Measurements from ENCODE around the gene ATAD3B. TPM values are rescaled to one million over a fixed set of nuclear protein-coding genes. Genes with fewer than 3 reads are reported as not detected.
"Not testable (repeated sequence)": the region's sequence is repeated elsewhere in the genome, so short reads cannot be mapped to it uniquely, and the experiment has no call there.

ATAD3B gene
- total RNA-seq, 1 experiment from 2014 or later, result 33.8 TPM

- Histone ChIP-seq H3K4me3 (no peak overlapping the region), H3K36me3 (peaks cover 71% of the 10 kb centered on the region), H3K4me1 (replicated peaks) (no peaks in the 10 kb centered on the region), H3K9me3 (replicated peaks) (peaks cover 11% of the 10 kb centered on the region; the same call in 1 of the 2 replicates), H3K27me3 (replicated peaks) (no peaks in the 10 kb centered on the region), H3K27ac (no peak overlapping the region)
- DNase-seq (ENCODE audit: low read depth in 1 of 2, low spot score in 2 of 2), result no peak
Observed at GRCh38 chr1:1487701-1488100, 16.1 kb downstream of the ATAD3B start.

GRCh38 chr1:1489231-1489630 is 17.7 kb downstream of the ATAD3B start:
- peaks cover 70% of the 10 kb centered on the region for H3K36me3 ChIP-seq

DNA sequence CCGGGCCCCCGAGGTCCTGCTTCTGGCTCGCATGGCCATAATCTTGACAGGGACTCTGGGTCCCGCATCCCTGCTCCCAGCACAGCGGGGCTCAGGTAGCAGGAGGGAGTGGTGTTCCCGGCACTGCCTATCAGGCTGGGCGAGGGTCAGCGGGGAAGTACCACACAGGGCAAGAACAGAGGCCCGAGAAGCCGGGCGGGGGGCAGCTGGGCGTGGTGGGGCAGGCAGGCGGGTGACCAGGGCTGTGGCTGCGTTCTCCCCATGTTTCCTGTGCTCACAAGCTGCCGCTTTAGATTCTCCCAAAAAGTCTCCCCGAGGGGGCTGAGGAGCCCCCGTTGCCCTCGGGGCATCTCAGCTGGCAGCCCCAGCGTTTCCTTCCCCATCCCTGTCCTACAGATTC is 18.3 kb downstream of the ATAD3B start:
- Histone ChIP-seq H3K27me3 (replicated peaks) (no peaks in the 10 kb centered on the region), H3K4me1 (replicated peaks) (no peaks in the 10 kb centered on the region), H3K36me3 (peaks cover 68% of the 10 kb centered on the region)

More at GRCh38 chr1:1489231-1489630, 17.7 kb downstream of the ATAD3B start:
- no peak for DNase-seq (ENCODE audit: low read depth in 1 of 2, low spot score in 2 of 2)
- Histone ChIP-seq H3K4me1 (replicated peaks) (no peaks in the 10 kb centered on the region), H3K9me3 (replicated peaks) (peaks cover 17% of the 10 kb centered on the region; the same call in 1 of the 2 replicates), H3K27me3 (replicated peaks) (no peaks in the 10 kb centered on the region), H3K4me3 (no peak overlapping the region), H3K27ac (no peak overlapping the region)

DNA sequence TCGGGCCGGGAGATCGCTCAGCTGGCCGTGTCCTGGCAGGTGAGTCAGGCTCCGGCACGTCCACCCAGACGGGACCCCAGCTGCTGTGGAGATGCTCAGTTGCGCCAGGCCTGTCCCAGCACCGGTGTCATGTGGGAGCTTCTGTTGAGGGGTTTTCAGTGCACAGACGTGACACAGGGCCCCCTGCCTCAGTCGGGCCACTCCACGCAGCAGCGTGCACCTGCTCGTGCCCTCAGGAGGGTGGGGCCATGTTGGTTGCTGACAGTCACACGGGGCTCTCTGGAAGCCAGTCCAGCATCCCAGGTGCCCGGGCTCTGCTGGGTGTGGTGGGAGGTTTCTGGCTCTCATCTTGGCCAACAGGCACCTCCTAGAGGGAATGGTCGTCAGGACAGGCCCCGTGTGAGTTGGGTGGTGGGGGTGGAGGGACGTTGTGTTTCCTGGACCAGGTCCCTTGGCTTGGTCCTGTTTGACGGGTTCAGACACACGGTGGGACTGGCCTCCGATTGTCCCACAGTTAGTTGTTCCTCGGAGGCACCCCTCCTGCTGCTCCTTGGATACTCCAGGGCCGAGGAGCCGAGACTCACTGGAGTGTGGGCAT is 19.2 kb downstream of the ATAD3B start:
- no peaks in the 10 kb centered on the region for H3K27me3 ChIP-seq (replicated peaks)
- no peaks in the 10 kb centered on the region for H3K4me1 ChIP-seq (replicated peaks)
- no peak overlapping the region for H3K4me3 ChIP-seq
- no peak for DNase-seq (ENCODE audit: low read depth in 1 of 2, low spot score in 2 of 2)
- no peak overlapping the region for H3K27ac ChIP-seq
- H3K36me3 ChIP-seq, result peaks cover 75% of the 10 kb centered on the region
- H3K9me3 ChIP-seq (replicated peaks), result peaks cover 17% of the 10 kb centered on the region; the same call in 1 of the 2 replicates

More for the DNA sequence above, 18.3 kb downstream of the ATAD3B start:
- no peak for DNase-seq (ENCODE audit: low read depth in 1 of 2, low spot score in 2 of 2)
- H3K9me3 ChIP-seq (replicated peaks), result peaks cover 17% of the 10 kb centered on the region; the same call in 1 of the 2 replicates
- no peak overlapping the region for H3K27ac ChIP-seq
- no peak overlapping the region for H3K4me3 ChIP-seq

DNA sequence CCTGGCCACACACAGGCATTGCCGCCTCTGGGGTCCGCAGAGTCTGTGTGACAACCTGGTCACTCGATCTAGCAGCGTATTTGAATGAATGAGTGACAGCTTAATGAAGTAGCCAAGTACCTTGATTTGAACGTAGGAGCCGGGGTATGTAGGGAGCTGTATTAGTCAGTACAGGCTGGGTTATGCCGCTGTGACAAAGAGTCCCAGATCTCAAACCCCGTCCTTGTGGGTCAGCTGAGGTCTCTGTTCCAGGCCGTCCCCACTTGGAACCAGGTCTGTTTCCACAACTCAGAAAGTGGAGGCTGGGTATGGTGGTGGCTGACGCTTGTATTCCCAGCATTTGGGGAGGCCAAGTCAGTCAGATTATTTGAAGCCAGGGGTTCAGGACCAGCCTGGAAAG is 20.0 kb downstream of the ATAD3B start:
- H3K27me3 ChIP-seq (replicated peaks), result no peaks in the 10 kb centered on the region
- no peak for DNase-seq (ENCODE audit: low read depth in 1 of 2, low spot score in 2 of 2)
- H3K27ac ChIP-seq, result no peak overlapping the region
- H3K36me3 ChIP-seq, result peaks cover 80% of the 10 kb centered on the region
- peaks cover 17% of the 10 kb centered on the region; the same call in 1 of the 2 replicates for H3K9me3 ChIP-seq (replicated peaks)
- H3K4me3 ChIP-seq, result no peak overlapping the region
- H3K4me1 ChIP-seq (replicated peaks), result no peaks in the 10 kb centered on the region

DNA sequence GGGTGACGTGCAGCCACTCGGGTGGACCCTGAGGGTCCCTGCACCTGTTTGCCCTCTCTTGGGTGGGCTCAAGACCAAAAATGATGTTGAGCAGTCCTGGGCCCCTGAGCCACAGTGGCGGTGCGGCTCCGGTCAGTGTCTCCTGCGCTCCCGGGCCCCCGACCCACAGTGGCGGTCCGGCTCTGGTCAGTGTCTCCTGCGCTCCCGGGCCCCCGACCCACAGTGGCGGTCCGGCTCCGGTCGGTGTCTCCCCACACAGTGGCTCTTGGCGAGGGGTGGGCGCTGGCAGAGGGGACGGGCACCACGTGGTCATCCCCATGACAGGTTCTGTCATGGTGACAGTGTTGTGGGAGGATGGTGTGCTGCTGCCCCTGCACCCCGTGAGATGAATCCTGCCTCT is 22.7 kb downstream of the ATAD3B start:
- H3K27me3 ChIP-seq (replicated peaks); DNase-seq (ENCODE audit: low read depth in 1 of 2, low spot score in 2 of 2); H3K4me3 ChIP-seq; H3K27ac ChIP-seq; H3K4me1 ChIP-seq (replicated peaks): not testable (repeated sequence)
- peaks cover 61% of the 10 kb centered on the region for H3K36me3 ChIP-seq
- H3K9me3 ChIP-seq (replicated peaks), result peaks cover 17% of the 10 kb centered on the region; the same call in 1 of the 2 replicates

DNA sequence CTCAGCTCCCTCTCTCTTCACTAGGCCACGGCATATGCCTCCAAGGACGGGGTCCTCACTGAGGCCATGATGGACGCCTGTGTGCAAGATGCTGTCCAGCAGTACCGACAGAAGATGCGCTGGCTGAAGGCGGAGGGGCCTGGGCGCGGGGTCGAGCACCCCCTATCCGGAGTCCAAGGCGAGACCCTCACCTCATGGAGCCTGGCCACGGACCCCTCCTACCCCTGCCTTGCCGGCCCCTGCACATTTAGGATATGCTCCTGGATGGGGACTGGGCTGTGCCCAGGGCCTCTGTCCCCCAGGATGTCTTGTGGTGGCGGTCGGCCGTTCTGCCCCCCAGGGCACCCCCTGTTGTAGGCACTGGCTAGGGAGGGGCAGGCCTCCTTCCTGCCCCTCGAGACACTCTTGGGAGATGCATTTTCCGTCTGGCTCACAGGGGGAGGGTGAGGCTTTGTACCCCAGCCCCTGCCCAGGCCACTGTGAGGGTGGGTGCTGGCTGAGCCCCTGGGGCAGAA is 24.0 kb downstream of the ATAD3B start:
- H3K4me3 ChIP-seq; H3K27ac ChIP-seq; H3K4me1 ChIP-seq (replicated peaks); H3K27me3 ChIP-seq (replicated peaks); DNase-seq (ENCODE audit: low read depth in 1 of 2, low spot score in 2 of 2): not testable (repeated sequence)
- Histone ChIP-seq H3K9me3 (replicated peaks) (peaks cover 17% of the 10 kb centered on the region; the same call in 1 of the 2 replicates), H3K36me3 (peaks cover 49% of the 10 kb centered on the region)

DNA sequence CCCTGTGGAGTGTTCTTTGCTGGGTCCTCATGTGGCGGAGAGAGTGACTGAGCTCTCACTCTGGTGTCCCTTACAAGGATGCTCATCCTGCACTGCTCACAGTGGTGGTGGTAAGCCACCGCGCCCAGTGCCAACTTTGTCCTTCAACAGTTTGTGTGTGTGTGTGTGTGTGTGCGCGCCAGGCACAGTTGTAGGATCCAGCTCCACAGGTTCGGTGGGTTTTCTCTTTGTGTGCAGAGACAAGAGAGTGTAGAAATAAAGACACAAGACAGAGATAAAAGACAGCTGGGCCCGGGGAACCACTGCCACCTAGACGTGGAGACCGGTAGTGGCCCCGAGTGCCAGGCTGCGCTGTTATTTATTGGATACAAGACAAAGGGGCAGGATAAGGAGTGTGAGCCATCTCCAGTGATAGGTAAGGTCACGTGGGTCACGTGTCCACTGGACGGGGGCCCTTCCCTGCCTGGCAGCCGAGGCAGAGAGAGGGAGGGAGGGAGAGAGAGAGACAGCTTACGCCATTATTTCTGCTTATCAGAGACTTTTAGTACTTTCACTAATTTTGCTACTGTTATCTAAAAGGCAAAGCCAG is 33.3 kb downstream of the ATAD3B start:
- peak; percentile 59 to 79 for DNase-seq (ENCODE audit: low read depth in 1 of 2, low spot score in 2 of 2)
- not testable (repeated sequence) for H3K9me3 ChIP-seq (replicated peaks); H3K36me3 ChIP-seq; H3K4me3 ChIP-seq; H3K27me3 ChIP-seq (replicated peaks); H3K4me1 ChIP-seq (replicated peaks)
- peak overlapping the region; percentile 32; the same call in 1 of the 2 replicates for H3K27ac ChIP-seq

- DNase-seq (ENCODE audit: low read depth in 1 of 2, low spot score in 2 of 2); H3K36me3 ChIP-seq; H3K4me1 ChIP-seq (replicated peaks); H3K27me3 ChIP-seq (replicated peaks); H3K9me3 ChIP-seq (replicated peaks); H3K4me3 ChIP-seq: not testable (repeated sequence)
- peak overlapping the region; percentile 32; the same call in 1 of the 2 replicates for H3K27ac ChIP-seq
Observed at GRCh38 chr1:1505366-1505798, 33.8 kb downstream of the ATAD3B start.

DNA sequence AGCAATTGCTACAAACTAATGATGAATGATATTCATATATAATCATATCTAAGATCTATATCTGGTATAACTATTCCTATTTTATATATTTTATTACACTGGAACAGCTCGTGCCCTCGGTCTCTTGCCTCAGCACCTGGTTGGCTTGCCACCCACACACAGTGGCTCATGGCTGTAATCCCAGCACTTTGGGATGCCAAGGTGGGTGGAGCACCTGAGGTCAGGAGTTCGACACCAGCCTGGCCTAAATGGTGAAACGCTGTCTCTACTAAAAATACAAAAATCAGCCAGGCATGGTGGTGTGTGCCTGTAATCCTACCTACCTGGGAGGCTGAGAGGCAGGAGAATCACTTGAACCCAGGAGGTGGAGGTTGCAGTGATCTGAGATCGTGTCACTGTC is 34.2 kb downstream of the ATAD3B start:
- not testable (repeated sequence) for DNase-seq (ENCODE audit: low read depth in 1 of 2, low spot score in 2 of 2); H3K9me3 ChIP-seq (replicated peaks); H3K36me3 ChIP-seq; H3K4me3 ChIP-seq; H3K4me1 ChIP-seq (replicated peaks); H3K27me3 ChIP-seq (replicated peaks); H3K27ac ChIP-seq

DNA sequence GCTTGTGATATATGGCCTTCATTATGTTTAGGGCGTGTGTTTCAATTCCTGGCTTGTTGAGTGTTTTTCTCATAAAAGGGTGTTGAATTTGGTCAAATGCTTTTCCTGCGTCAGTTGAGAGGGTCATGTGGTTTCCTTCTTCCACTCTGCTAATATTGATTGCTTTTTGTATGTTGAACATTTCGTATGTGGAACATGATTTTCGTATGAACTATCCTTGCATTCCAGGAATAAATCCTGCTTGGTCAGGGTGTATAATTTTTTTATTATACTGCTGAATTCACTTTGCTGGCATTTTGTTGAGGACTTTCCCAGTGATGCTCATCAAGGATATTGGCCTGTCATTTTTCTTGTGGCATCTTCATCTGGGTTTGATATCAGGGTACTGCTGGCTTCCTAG is 35.7 kb downstream of the ATAD3B start:
- Histone ChIP-seq H3K36me3 (peaks cover 14% of the 10 kb centered on the region), H3K27ac (no peak overlapping the region), H3K27me3 (replicated peaks) (no peaks in the 10 kb centered on the region), H3K4me1 (replicated peaks) (peaks cover 12% of the 10 kb centered on the region; the same call in 1 of the 2 replicates), H3K9me3 (replicated peaks) (no peaks in the 10 kb centered on the region), H3K4me3 (no peak overlapping the region)
- no peak for DNase-seq (ENCODE audit: low read depth in 1 of 2, low spot score in 2 of 2)

GRCh38 chr1:1508775-1509464 is 37.4 kb downstream of the ATAD3B start:
- peaks cover 14% of the 10 kb centered on the region for H3K36me3 ChIP-seq
- not testable (repeated sequence) for H3K27me3 ChIP-seq (replicated peaks); H3K9me3 ChIP-seq (replicated peaks); H3K27ac ChIP-seq; H3K4me3 ChIP-seq; DNase-seq (ENCODE audit: low read depth in 1 of 2, low spot score in 2 of 2)
- H3K4me1 ChIP-seq (replicated peaks), result peaks cover 15% of the 10 kb centered on the region; the same call in 1 of the 2 replicates

DNA sequence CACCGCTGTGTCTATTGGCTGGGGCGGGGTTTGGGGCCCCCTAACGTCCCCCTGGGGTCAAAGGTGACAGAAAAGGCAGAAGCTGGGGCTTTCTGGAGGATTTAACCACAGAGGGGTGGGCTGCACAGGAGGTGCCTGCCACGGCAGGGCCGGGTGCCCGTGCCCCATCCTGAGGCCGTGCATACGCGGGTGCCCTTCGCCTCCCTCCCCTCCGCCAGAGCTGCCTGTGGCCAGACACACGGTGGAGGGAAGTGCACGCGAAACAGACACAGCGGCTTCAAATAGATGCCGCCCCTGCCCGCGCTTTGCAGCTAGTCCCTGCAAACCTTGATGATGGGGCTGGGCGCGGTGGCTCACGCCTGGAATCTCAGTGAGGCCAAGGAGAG is 37.9 kb downstream of the ATAD3B start:
- H3K9me3 ChIP-seq (replicated peaks); H3K27ac ChIP-seq; H3K4me3 ChIP-seq; DNase-seq (ENCODE audit: low read depth in 1 of 2, low spot score in 2 of 2); H3K27me3 ChIP-seq (replicated peaks): not testable (repeated sequence)
- Histone ChIP-seq H3K36me3 (peaks cover 14% of the 10 kb centered on the region), H3K4me1 (replicated peaks) (peaks cover 15% of the 10 kb centered on the region; the same call in 1 of the 2 replicates)
